IgD-negative memory B cell (primary cell): ENCODE data around the gene GMCL1. TPM values are rescaled to one million over a fixed set of nuclear protein-coding genes. Genes with fewer than 3 reads are reported as not detected.
A peak's percentile ranks its signal among the peaks of the same experiment; 100 is the strongest.
"Not testable (repeated sequence)": the region's sequence is repeated elsewhere in the genome, so short reads cannot be mapped to it uniquely, and the experiment has no call there.

Experiments used
- H3K27ac Mint-ChIP-seq, 3 donors: one replicate each; pipeline ENCODE4 v1.8.0; 2020 to 2022; ENCODE audit warnings: mild to moderate bottlenecking in 3 of 3, mixed read lengths in 3 of 3, moderate library complexity in 1 of 3
- H3K27me3 Mint-ChIP-seq: one replicate; pipeline ENCODE4 v1.8.0; 2021; ENCODE audit warnings: mixed read lengths
- H3K36me3 Mint-ChIP-seq: one replicate; pipeline ENCODE4 v1.8.0; 2020; ENCODE audit warnings: mild to moderate bottlenecking, mixed read lengths
- H3K4me1 Mint-ChIP-seq, 3 donors: one replicate each; pipeline ENCODE4 v1.8.0; 2020 to 2022; ENCODE audit warnings: mixed read lengths in 3 of 3, mild to moderate bottlenecking in 1 of 3
- H3K4me3 Mint-ChIP-seq, 4 donors: one replicate each; pipeline ENCODE4 v1.8.0; 2020 to 2022; ENCODE audit warnings: mild to moderate bottlenecking in 4 of 4, mixed read lengths in 4 of 4, moderate library complexity in 3 of 4
- H3K9me3 Mint-ChIP-seq, 3 donors: one replicate each; pipeline ENCODE4 v1.8.0; 2020 to 2021; ENCODE audit warnings: mixed read lengths in 3 of 3, mild to moderate bottlenecking in 1 of 3
- polyA plus RNA-seq: library from polyadenylated mRNA; unstranded; fragments of 300-500 nt; fragmentation: Illumina TruSeq; gene quantifications from one replicate; pipeline ENCODE4 v1.2.3, GENCODE V29; 2021

Gene GMCL1
- polyA plus RNA-seq, 1 donor from 2014 or later: 25.7 TPM

GRCh38 chr2:69798290-69798908 is 31.1 kb upstream of the GMCL1 start:
- Mint-ChIP-seq H3K4me1 (peaks cover 27 to 35% (median 32%) of the 10 kb centered on the region in 3 donors), H3K36me3 (peaks cover 7% of the 10 kb centered on the region), H3K27ac (peak overlapping the region; percentile 1 to 85 (median 77)), H3K27me3 (no peaks in the 10 kb centered on the region), H3K9me3 (no peaks in the 10 kb centered on the region), H3K4me3 (peak overlapping the region; percentile 1 to 88 (median 60))

- Mint-ChIP-seq H3K4me3 (peak overlapping the region; percentile 1 to 88 (median 40)), H3K4me1 (peaks cover 31 to 39% (median 35%) of the 10 kb centered on the region in 3 donors), H3K27ac (peak overlapping the region; percentile 1 to 85 (median 77)), H3K9me3 (no peaks in the 10 kb centered on the region), H3K36me3 (peaks cover 7% of the 10 kb centered on the region), H3K27me3 (no peaks in the 10 kb centered on the region)
Measured at GRCh38 chr2:69798909-69799526, 30.4 kb upstream of the GMCL1 start.

- peaks cover 6% of the 10 kb centered on the region for H3K36me3 Mint-ChIP-seq
- H3K4me3 Mint-ChIP-seq: peak overlapping the region in 3 of 4 donors; percentile 31 to 88 (median 39)
- no peaks in the 10 kb centered on the region for H3K27me3 Mint-ChIP-seq
- peak overlapping the region in 1 of 3 donors; percentile 8 for H3K27ac Mint-ChIP-seq
- H3K9me3 Mint-ChIP-seq: no peaks in the 10 kb centered on the region
- peaks cover 37 to 44% (median 44%) of the 10 kb centered on the region in 3 donors for H3K4me1 Mint-ChIP-seq
Measured at GRCh38 chr2:69801745-69802290, 27.6 kb upstream of the GMCL1 start.

- not testable (repeated sequence) for H3K9me3 Mint-ChIP-seq, H3K36me3 Mint-ChIP-seq, H3K27me3 Mint-ChIP-seq
- Mint-ChIP-seq H3K4me1 (peaks cover 36 to 43% (median 38%) of the 10 kb centered on the region in 3 donors), H3K27ac (peak overlapping the region in 2 of 3 donors; percentile 8 to 20), H3K4me3 (peak overlapping the region in 3 of 4 donors; percentile 5 to 92 (median 79))
Measured at GRCh38 chr2:69802781-69803367, 26.6 kb upstream of the GMCL1 start.

GRCh38 chr2:69804416-69804815 is 25.0 kb upstream of the GMCL1 start:
- Mint-ChIP-seq H3K27ac (peak overlapping the region in 1 of 3 donors; percentile 25), H3K9me3 (no peaks in the 10 kb centered on the region), H3K4me1 (peaks cover 23 to 32% (median 28%) of the 10 kb centered on the region in 3 donors), H3K4me3 (peak overlapping the region in 2 of 4 donors; percentile 20 to 81), H3K27me3 (no peaks in the 10 kb centered on the region), H3K36me3 (peaks cover 10% of the 10 kb centered on the region)

GRCh38 chr2:69805887-69806286 is 23.6 kb upstream of the GMCL1 start:
- Mint-ChIP-seq H3K9me3 (no peaks in the 10 kb centered on the region), H3K4me1 (peaks cover 20 to 25% (median 23%) of the 10 kb centered on the region in 3 donors), H3K27me3 (no peaks in the 10 kb centered on the region), H3K36me3 (peaks cover 6% of the 10 kb centered on the region), H3K27ac (no peak overlapping the region), H3K4me3 (no peak overlapping the region)

GRCh38 chr2:69807821-69808540 is 21.5 kb upstream of the GMCL1 start:
- H3K27me3 Mint-ChIP-seq: no peaks in the 10 kb centered on the region
- H3K4me3 Mint-ChIP-seq: no peak overlapping the region
- H3K36me3 Mint-ChIP-seq: peaks cover 8% of the 10 kb centered on the region
- H3K4me1 Mint-ChIP-seq: peaks cover 13 to 16% (median 14%) of the 10 kb centered on the region in 3 donors
- H3K27ac Mint-ChIP-seq: peak overlapping the region in 1 of 3 donors; percentile 50
- no peaks in the 10 kb centered on the region for H3K9me3 Mint-ChIP-seq

GRCh38 chr2:69810550-69810949 is 18.9 kb upstream of the GMCL1 start:
- Mint-ChIP-seq H3K4me3 (no peak overlapping the region), H3K9me3 (no peaks in the 10 kb centered on the region), H3K36me3 (peaks cover 8% of the 10 kb centered on the region), H3K27me3 (no peaks in the 10 kb centered on the region), H3K27ac (no peak overlapping the region), H3K4me1 (peaks cover 0 to 2% (median 0%) of the 10 kb centered on the region in 3 donors)

- H3K4me1 Mint-ChIP-seq: peaks cover 0 to 2% (median 0%) of the 10 kb centered on the region in 3 donors
- no peaks in the 10 kb centered on the region for H3K27me3 Mint-ChIP-seq
- H3K9me3 Mint-ChIP-seq: no peaks in the 10 kb centered on the region
- peaks cover 8% of the 10 kb centered on the region for H3K36me3 Mint-ChIP-seq
- H3K4me3 Mint-ChIP-seq: no peak overlapping the region
- H3K27ac Mint-ChIP-seq: no peak overlapping the region
Measured at GRCh38 chr2:69811018-69811417, 18.4 kb upstream of the GMCL1 start.

GRCh38 chr2:69811591-69811990 is 17.9 kb upstream of the GMCL1 start:
- H3K36me3 Mint-ChIP-seq: peaks cover 8% of the 10 kb centered on the region
- no peaks in the 10 kb centered on the region for H3K4me1 Mint-ChIP-seq
- no peaks in the 10 kb centered on the region for H3K27me3 Mint-ChIP-seq
- no peak overlapping the region for H3K4me3 Mint-ChIP-seq
- no peaks in the 10 kb centered on the region for H3K9me3 Mint-ChIP-seq
- H3K27ac Mint-ChIP-seq: peak overlapping the region in 1 of 3 donors; percentile 21

- H3K4me1 Mint-ChIP-seq: peaks cover 0 to 4% (median 4%) of the 10 kb centered on the region in 3 donors
- no peaks in the 10 kb centered on the region for H3K27me3 Mint-ChIP-seq
- H3K36me3 Mint-ChIP-seq: peaks cover 11% of the 10 kb centered on the region
- no peaks in the 10 kb centered on the region for H3K9me3 Mint-ChIP-seq
- no peak overlapping the region for H3K27ac Mint-ChIP-seq
- no peak overlapping the region for H3K4me3 Mint-ChIP-seq
Measured at GRCh38 chr2:69815717-69816116, 13.7 kb upstream of the GMCL1 start.

- Mint-ChIP-seq H3K9me3 (no peaks in the 10 kb centered on the region), H3K36me3 (peaks cover 9% of the 10 kb centered on the region), H3K4me3 (no peak overlapping the region), H3K27me3 (no peaks in the 10 kb centered on the region), H3K27ac (no peak overlapping the region), H3K4me1 (peaks cover 0 to 4% (median 4%) of the 10 kb centered on the region in 3 donors)
Measured at GRCh38 chr2:69816923-69817542, 12.4 kb upstream of the GMCL1 start.

GRCh38 chr2:69817729-69818501 is 11.5 kb upstream of the GMCL1 start:
- Mint-ChIP-seq H3K4me3 (no peak overlapping the region), H3K9me3 (no peaks in the 10 kb centered on the region), H3K27me3 (no peaks in the 10 kb centered on the region), H3K36me3 (peaks cover 9% of the 10 kb centered on the region), H3K27ac (no peak overlapping the region), H3K4me1 (peaks cover 0 to 4% (median 4%) of the 10 kb centered on the region in 3 donors)
